ENCODE data around the gene KIAA0825.

DNA sequence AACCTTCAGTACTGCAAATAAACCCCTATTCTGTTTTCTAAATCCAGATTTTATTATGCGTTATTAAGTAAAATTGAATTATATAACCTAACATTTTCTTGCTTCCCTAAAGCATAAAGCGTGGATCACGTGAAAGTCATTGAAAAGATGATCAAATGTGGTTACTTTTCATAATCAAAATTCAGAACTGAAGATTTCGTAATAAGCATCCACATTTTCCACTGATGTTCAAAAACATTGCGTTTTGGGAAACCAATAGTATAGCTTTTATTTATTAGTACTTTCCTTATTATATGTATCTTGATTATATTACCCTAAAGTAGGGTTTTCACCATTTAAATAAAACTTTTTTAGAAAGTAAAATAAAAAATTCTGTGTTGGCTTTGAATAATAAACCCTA is 1.9 kb upstream of the KIAA0825 start:
- TF ChIP-seq, protein P1, sequence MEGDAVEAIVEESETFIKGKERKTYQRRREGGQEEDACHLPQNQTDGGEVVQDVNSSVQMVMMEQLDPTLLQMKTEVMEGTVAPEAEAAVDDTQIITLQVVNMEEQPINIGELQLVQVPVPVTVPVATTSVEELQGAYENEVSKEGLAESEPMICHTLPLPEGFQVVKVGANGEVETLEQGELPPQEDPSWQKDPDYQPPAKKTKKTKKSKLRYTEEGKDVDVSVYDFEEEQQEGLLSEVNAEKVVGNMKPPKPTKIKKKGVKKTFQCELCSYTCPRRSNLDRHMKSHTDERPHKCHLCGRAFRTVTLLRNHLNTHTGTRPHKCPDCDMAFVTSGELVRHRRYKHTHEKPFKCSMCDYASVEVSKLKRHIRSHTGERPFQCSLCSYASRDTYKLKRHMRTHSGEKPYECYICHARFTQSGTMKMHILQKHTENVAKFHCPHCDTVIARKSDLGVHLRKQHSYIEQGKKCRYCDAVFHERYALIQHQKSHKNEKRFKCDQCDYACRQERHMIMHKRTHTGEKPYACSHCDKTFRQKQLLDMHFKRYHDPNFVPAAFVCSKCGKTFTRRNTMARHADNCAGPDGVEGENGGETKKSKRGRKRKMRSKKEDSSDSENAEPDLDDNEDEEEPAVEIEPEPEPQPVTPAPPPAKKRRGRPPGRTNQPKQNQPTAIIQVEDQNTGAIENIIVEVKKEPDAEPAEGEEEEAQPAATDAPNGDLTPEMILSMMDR (conservative IDR thresholded peaks at IDR 0.05; ENCODE audit: low read depth, low read length) = no peak
- no peak for TF ChIP-seq EZH2phosphoT487 (IDR thresholded peaks at IDR 0.05; ENCODE audit: borderline replicate concordance, low read length)

Data from PC-3 (cell line).